NCI-H2196 treated with DMSO at 0.1 percent for 48 hours (cell line): Measurements from ENCODE around the gene KLHL8.
"Not testable (repeated sequence)": the region's sequence is repeated elsewhere in the genome, so short reads cannot be mapped to it uniquely, and the experiment has no call there.

ENCODE experiments used
- DNase-seq: peaks from one replicate; lab custom pipeline; 2025; ENCODE audit not compliant: unreplicated experiment; lab: John Stamatoyannopoulos, UW

Gene KLHL8

GRCh38 chr4:87228262-87228860 lies 7.9 kb upstream of the KLHL8 start:
- no peak for DNase-seq

- DNase-seq = no peak
Measured at GRCh38 chr4:87227751-87228151, 7.3 kb upstream of the KLHL8 start.

GRCh38 chr4:87225936-87226335 lies 5.5 kb upstream of the KLHL8 start:
- no peak for DNase-seq

GRCh38 chr4:87224141-87224923 lies 3.9 kb upstream of the KLHL8 start:
- DNase-seq = no peak

GRCh38 chr4:87219632-87220093 lies 755 bp downstream of the KLHL8 start:
- no peak for DNase-seq

GRCh38 chr4:87217235-87217763 lies 3.1 kb downstream of the KLHL8 start:
- not testable (repeated sequence) for DNase-seq

- no peak for DNase-seq
Measured at GRCh38 chr4:87216469-87216868, 3.9 kb downstream of the KLHL8 start.

- no peak for DNase-seq
Measured at GRCh38 chr4:87213421-87214075, 6.9 kb downstream of the KLHL8 start.

GRCh38 chr4:87211249-87211952 lies 9.0 kb downstream of the KLHL8 start:
- DNase-seq = no peak

- DNase-seq = no peak
Measured at GRCh38 chr4:87209696-87210095, 10.7 kb downstream of the KLHL8 start.

GRCh38 chr4:87209182-87209581 lies 11.2 kb downstream of the KLHL8 start:
- no peak for DNase-seq

GRCh38 chr4:87204559-87204958 lies 15.9 kb downstream of the KLHL8 start:
- DNase-seq = no peak

GRCh38 chr4:87196927-87197326 lies 23.5 kb downstream of the KLHL8 start:
- DNase-seq = no peak

GRCh38 chr4:87196146-87196545 lies 24.3 kb downstream of the KLHL8 start:
- no peak for DNase-seq

GRCh38 chr4:87193958-87194675 lies 26.3 kb downstream of the KLHL8 start:
- DNase-seq = no peak

GRCh38 chr4:87192145-87192919 lies 28.1 kb downstream of the KLHL8 start:
- no peak for DNase-seq

GRCh38 chr4:87188932-87189331 lies 31.5 kb downstream of the KLHL8 start:
- DNase-seq = no peak

- DNase-seq = no peak
Measured at GRCh38 chr4:87188048-87188447, 32.4 kb downstream of the KLHL8 start.

- DNase-seq = no peak
Measured at GRCh38 chr4:87185146-87185870, 35.1 kb downstream of the KLHL8 start.
